Endodermal cell (in vitro differentiated cells): ENCODE measurements around the gene PARD3B. TPM values are rescaled to one million over a fixed set of nuclear protein-coding genes. Genes with fewer than 3 reads are reported as not detected.

Experiments
- DNase-seq: peaks from one replicate; pipeline ENCODE4 v3.0.0-alpha.2; 2017
- H3K27ac ChIP-seq: 2 replicates; pipeline ENCODE4 v1.5.1; 2013; ENCODE audit warnings: mild to moderate bottlenecking, low read depth, low read length, moderate library complexity
- H3K27me3 ChIP-seq: 2 replicates; pipeline ENCODE4 v1.6.1; 2013; ENCODE audit warnings: mild to moderate bottlenecking, low read length, moderate library complexity; ENCODE audit not compliant: insufficient read depth, control insufficient read depth, poor library complexity, severe bottlenecking
- H3K36me3 ChIP-seq: 2 replicates; pipeline ENCODE4 v1.7.0; 2013; ENCODE audit warnings: mild to moderate bottlenecking, low read length, moderate library complexity; ENCODE audit not compliant: control insufficient read depth, insufficient read depth
- H3K4me1 ChIP-seq: one replicate; pipeline ENCODE4 v1.7.0; 2013; ENCODE audit warnings: low read length; ENCODE audit not compliant: control insufficient read depth, insufficient read depth
- H3K4me3 ChIP-seq: 2 replicates; pipeline ENCODE4 v1.5.1; 2013; ENCODE audit warnings: mild to moderate bottlenecking, low read length, moderate library complexity
- H3K9ac ChIP-seq: 2 replicates; pipeline ENCODE4 v1.6.1; 2013; ENCODE audit warnings: mild to moderate bottlenecking, low read length, moderate library complexity; ENCODE audit not compliant: poor library complexity, severe bottlenecking; ENCODE audit errors: extremely low read depth
- H3K9me3 ChIP-seq: 2 replicates; pipeline ENCODE4 v1.6.1; 2013; ENCODE audit warnings: mild to moderate bottlenecking, low read length, moderate library complexity; ENCODE audit not compliant: control insufficient read depth
- H3K27ac Mint-ChIP-seq: 2 replicates; pipeline ENCODE4 v1.8.0; 2020; ENCODE audit warnings: mixed read lengths
- H3K27me3 Mint-ChIP-seq: 2 replicates; pipeline ENCODE4 v1.8.0; 2021; ENCODE audit warnings: mild to moderate bottlenecking, mixed read lengths; ENCODE audit not compliant: insufficient read depth
- H3K36me3 Mint-ChIP-seq: 2 replicates; pipeline ENCODE4 v1.8.0; 2020; ENCODE audit warnings: low read depth, mixed read lengths
- H3K4me1 Mint-ChIP-seq: 2 replicates; pipeline ENCODE4 v1.8.0; 2020; ENCODE audit warnings: mixed read lengths
- H3K4me3 Mint-ChIP-seq: 2 replicates; pipeline ENCODE4 v1.8.0; 2020; ENCODE audit warnings: mild to moderate bottlenecking, moderate library complexity, mixed read lengths
- H3K9me3 Mint-ChIP-seq: 2 replicates; pipeline ENCODE4 v1.8.0; 2020; ENCODE audit warnings: mild to moderate bottlenecking, mixed read lengths
- WGBS, 2 experiments: methylation state at CpG; one replicate each; pipeline versions ENCODE4 v1.1.5 to v1.1.7; 2013; ENCODE audit warnings: missing lambda C conversion rate in 2 of 2, mixed read lengths in 1 of 2; ENCODE audit not compliant: insufficient coverage in 1 of 2, insufficient read length in 1 of 2; 5-methylcytosine and 5-hydroxymethylcytosine counted together
- total RNA-seq, 2 donors: library from RNA; stranded (reverse); fragmentation: NEBNext Ultra II Directional in 1 of 2; extraction: Animal tissue kit (Norgen Biotek cat#: 25700) in 1 of 2; gene quantifications; 2 replicates in 1 of 2; 3 replicates in 1 of 2; pipeline ENCODE4 v1.2.1, GENCODE V29; 2021
- TF ChIP-seq, protein P1 (sequence below): fragments of 200-600 bp; sonication (generic); conservative IDR thresholded peaks from 2 replicates; pipeline ENCODE4 v1.5.0; 2021; ENCODE audit warnings: antibody characterized with exemption, mild to moderate bottlenecking

Gene PARD3B
- total RNA-seq, 2 donors from 2014 or later = 2.5 to 5.6 TPM

DNA sequence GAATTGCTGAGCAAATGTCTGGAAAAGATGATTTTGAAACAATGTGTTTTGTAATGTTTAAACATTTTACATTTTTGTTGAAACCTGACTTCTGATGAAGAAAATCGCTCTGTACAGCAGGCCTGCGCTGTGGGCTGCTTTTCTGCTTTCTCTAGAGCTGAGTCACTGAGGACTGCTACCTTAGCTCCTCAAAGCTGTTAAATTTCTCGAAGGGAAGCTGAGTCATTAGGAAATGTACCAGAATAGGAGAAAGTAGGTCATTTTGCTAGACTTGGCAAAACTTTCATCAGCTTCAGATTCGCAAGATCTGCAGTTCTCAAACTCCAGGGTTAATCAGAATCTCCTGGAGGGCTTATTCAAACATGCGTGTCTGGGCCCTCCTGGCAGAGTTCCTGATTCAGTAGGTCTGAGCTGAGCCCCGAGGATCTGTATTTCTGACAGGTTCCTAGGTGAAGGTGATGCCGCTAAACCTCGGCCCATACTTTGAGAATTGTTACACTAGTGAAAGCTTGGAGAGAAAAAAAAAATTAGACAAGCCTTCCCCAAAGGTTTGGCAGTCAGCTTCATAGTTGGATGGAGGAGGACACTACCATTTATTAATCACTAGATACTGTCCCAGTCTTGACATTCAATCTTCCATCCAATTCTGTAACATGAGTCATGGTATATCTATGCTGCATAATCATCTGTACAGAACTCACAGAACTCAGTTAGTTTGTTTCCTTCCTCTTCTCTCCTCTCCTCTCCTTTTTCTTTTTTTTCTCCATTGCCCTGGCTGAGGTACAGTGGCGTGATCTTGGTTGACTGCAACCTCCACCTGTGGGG is 297.6 kb downstream of the PARD3B start:
- no peak for DNase-seq
- no peaks in the 10 kb centered on the region for H3K4me1 ChIP-seq
- H3K9me3 Mint-ChIP-seq = no peaks in the 10 kb centered on the region
- H3K4me3 ChIP-seq = no peak overlapping the region
- no peak overlapping the region for H3K4me3 Mint-ChIP-seq
- no peaks in the 10 kb centered on the region for H3K4me1 Mint-ChIP-seq
- H3K9me3 ChIP-seq = no peaks in the 10 kb centered on the region
- WGBS, 2 experiments = 81 to 90% methylated on average over 7 to 9 of the region's 9 CpGs
- H3K36me3 Mint-ChIP-seq = no peaks in the 10 kb centered on the region
- TF ChIP-seq, protein P1, sequence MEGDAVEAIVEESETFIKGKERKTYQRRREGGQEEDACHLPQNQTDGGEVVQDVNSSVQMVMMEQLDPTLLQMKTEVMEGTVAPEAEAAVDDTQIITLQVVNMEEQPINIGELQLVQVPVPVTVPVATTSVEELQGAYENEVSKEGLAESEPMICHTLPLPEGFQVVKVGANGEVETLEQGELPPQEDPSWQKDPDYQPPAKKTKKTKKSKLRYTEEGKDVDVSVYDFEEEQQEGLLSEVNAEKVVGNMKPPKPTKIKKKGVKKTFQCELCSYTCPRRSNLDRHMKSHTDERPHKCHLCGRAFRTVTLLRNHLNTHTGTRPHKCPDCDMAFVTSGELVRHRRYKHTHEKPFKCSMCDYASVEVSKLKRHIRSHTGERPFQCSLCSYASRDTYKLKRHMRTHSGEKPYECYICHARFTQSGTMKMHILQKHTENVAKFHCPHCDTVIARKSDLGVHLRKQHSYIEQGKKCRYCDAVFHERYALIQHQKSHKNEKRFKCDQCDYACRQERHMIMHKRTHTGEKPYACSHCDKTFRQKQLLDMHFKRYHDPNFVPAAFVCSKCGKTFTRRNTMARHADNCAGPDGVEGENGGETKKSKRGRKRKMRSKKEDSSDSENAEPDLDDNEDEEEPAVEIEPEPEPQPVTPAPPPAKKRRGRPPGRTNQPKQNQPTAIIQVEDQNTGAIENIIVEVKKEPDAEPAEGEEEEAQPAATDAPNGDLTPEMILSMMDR = no peak
- H3K27me3 Mint-ChIP-seq = no peaks in the 10 kb centered on the region
- H3K27ac Mint-ChIP-seq = no peak overlapping the region
- H3K27me3 ChIP-seq = no peaks in the 10 kb centered on the region
- no peak overlapping the region for H3K27ac ChIP-seq
- no peaks in the 10 kb centered on the region for H3K36me3 ChIP-seq
- H3K9ac ChIP-seq = no peak overlapping the region

DNA sequence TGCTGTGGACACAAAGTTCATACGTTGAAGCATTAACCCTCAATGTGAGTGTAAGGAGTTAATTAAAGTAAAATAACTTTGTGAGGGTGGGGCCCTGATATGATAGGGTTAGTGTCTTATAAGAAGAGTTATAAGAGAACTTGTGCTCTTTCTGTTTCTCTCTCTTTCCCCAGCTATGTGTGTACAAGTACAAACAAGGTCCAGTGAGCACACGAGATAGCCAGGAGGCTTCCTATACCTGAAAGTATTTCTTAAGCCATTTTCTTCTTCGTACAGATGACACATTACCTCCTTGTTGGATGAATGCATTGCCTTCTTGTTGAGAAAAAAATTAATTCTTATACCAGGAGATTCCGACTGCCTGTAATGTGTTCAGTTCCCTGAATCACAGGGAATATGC is 301.2 kb downstream of the PARD3B start:
- no peaks in the 10 kb centered on the region for H3K27me3 ChIP-seq
- 94% methylated on average over 4 of the region's 4 CpGs; no CpG with 5 or more reads in 1 of the 2 experiments for WGBS, 2 experiments
- Mint-ChIP-seq H3K4me1 (no peaks in the 10 kb centered on the region), H3K9me3 (no peaks in the 10 kb centered on the region), H3K27ac (no peak overlapping the region), H3K27me3 (no peaks in the 10 kb centered on the region), H3K4me3 (no peak overlapping the region), H3K36me3 (no peaks in the 10 kb centered on the region)
- TF ChIP-seq, protein P1 = no peak
- no peak for DNase-seq
- H3K4me3 ChIP-seq = no peak overlapping the region
- H3K9ac ChIP-seq = no peak overlapping the region
- no peaks in the 10 kb centered on the region for H3K4me1 ChIP-seq
- no peak overlapping the region for H3K27ac ChIP-seq
- H3K36me3 ChIP-seq = no peaks in the 10 kb centered on the region
- H3K9me3 ChIP-seq = no peaks in the 10 kb centered on the region

DNA sequence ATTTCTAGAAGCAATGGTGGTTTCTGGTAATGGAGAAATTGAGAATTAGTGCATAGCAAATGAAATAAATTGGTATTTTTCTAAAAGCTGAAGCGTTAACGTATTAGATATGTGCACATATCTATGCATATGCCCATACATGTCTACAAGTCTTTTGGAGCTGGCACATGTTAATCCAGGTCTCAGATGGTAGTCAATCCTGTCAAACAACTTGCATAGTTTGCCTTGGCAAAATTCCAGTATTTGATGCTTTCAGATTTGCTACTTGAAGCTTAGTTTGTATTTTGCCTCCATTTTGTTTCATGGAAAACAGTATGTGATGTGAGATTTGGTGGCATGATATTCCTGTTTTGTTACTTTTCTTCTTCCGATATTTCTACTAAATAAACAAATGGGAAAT is 304.6 kb downstream of the PARD3B start:
- Histone ChIP-seq H3K9ac (no peak overlapping the region), H3K9me3 (no peaks in the 10 kb centered on the region), H3K27ac (no peak overlapping the region), H3K36me3 (no peaks in the 10 kb centered on the region), H3K4me3 (no peak overlapping the region), H3K4me1 (no peaks in the 10 kb centered on the region), H3K27me3 (no peaks in the 10 kb centered on the region)
- no peak overlapping the region for H3K27ac Mint-ChIP-seq
- TF ChIP-seq, protein P1 = no peak
- no peaks in the 10 kb centered on the region for H3K36me3 Mint-ChIP-seq
- H3K4me1 Mint-ChIP-seq = no peaks in the 10 kb centered on the region
- WGBS, 2 experiments = 93 to 95% methylated on average over 2 to 3 of the region's 3 CpGs
- no peak for DNase-seq
- H3K4me3 Mint-ChIP-seq = no peak overlapping the region
- H3K27me3 Mint-ChIP-seq = no peaks in the 10 kb centered on the region
- no peaks in the 10 kb centered on the region for H3K9me3 Mint-ChIP-seq
